GM21786 (cell line): ENCODE data around the gene LYST.
"Not testable (repeated sequence)": the region's sequence is repeated elsewhere in the genome, so short reads cannot be mapped to it uniquely, and the experiment has no call there.

Experiments
- ATAC-seq: cut with Tn5 transposase; IDR thresholded peaks from one replicate; pipeline ENCODE4 v1.9.1; 2021; ENCODE audit not compliant: unreplicated experiment

LYST gene, protein sequence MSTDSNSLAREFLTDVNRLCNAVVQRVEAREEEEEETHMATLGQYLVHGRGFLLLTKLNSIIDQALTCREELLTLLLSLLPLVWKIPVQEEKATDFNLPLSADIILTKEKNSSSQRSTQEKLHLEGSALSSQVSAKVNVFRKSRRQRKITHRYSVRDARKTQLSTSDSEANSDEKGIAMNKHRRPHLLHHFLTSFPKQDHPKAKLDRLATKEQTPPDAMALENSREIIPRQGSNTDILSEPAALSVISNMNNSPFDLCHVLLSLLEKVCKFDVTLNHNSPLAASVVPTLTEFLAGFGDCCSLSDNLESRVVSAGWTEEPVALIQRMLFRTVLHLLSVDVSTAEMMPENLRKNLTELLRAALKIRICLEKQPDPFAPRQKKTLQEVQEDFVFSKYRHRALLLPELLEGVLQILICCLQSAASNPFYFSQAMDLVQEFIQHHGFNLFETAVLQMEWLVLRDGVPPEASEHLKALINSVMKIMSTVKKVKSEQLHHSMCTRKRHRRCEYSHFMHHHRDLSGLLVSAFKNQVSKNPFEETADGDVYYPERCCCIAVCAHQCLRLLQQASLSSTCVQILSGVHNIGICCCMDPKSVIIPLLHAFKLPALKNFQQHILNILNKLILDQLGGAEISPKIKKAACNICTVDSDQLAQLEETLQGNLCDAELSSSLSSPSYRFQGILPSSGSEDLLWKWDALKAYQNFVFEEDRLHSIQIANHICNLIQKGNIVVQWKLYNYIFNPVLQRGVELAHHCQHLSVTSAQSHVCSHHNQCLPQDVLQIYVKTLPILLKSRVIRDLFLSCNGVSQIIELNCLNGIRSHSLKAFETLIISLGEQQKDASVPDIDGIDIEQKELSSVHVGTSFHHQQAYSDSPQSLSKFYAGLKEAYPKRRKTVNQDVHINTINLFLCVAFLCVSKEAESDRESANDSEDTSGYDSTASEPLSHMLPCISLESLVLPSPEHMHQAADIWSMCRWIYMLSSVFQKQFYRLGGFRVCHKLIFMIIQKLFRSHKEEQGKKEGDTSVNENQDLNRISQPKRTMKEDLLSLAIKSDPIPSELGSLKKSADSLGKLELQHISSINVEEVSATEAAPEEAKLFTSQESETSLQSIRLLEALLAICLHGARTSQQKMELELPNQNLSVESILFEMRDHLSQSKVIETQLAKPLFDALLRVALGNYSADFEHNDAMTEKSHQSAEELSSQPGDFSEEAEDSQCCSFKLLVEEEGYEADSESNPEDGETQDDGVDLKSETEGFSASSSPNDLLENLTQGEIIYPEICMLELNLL (N-terminal part only)

DNA sequence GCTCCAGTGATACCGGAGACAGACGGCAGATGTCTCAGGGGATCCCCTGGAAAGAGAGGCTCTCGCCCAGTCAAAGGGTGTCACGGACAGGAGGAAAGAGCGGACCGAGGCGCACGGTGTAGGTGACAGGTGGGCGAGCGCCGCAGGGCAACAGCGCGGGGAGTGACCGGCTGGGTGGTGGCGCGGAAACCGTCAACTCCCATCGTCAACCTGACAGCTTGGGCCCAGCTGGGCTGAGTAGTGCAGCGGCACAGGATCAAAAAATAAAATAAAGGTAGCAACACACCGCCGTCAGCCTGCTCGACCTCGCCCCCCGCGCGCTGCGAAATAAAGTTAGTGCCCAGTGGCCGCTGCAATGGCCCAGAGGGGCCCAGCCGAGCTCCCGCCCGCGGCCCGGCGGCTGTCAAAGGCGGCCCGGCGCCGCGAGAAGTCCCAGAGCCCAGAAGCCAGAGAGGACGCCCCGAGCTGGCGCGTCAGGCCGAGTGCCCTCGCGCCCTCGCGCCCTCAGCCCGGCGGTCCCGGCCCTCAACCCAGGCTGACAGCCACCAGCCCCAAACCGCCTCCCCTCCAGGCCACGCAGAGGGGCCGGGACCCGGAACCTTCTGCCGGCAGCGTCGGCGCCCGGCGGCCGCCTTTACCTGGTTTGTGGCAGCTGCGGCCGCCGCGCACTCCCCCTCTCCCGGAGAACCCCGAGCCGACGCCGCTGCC, at the start of gene LYST:
Gene LYST, minus strand, starts transcription at position 702 of the 708 bp plus-strand sequence. CDS start 36,489 bp downstream, outside the sequence.
- peak; percentile 42 for ATAC-seq

DNA sequence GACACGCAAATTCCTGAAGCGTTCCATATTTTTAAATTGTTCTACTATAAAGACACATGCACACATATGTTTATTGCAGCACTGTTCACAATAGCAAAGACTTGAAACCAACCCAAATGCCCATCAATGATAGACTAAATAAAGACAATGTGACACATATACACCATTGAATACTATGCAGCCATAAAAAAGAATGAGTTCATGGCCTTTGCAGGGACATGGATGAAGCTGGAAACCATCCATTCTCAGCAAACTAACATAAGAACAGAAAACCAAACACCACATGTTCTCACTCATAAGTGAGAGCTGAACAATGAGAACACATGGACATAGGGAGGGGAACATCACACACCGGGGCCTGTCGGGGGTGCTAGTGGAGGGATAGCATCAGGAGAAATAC, 48.8 kb upstream of the LYST start:
- not testable (repeated sequence) for ATAC-seq

DNA sequence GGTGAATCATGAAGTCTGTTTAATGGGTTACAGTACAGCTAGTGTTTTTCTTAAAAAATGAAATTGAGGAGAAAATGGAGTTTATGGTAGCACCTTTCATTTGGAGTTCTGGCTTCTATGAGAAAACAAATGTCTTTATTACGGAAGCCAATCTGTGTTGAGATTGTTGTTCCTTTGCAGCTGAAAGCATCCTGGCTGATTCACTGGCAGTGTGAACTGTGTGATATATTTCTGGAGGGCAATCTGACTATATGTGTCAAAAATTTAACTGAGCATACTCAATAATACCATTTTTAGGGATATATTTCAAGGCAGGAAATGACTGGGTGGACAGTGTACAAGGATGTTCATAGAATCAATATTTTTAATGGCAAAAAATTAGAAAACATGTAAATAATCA, 46.6 kb upstream of the LYST start:
- ATAC-seq = no peak

DNA sequence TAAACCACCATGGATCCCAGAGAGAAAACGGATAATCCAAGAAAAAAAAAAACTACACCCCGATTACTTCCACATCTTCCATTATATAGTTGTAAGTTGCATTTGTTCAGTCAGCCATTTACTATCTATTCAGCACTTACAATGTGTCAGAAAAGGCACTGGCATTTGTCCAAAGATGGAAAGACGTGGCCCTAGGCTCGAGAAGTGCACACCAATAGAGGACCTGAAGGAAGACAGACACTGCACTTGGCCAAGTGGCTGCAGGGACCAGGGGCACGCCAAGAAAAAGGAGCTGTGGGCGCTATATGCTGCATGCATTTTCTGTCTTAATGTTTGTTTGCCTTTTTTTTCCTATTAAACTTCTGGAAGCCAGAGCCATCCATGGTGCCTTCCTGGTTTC, 45.2 kb upstream of the LYST start:
- no peak for ATAC-seq

GRCh38 chr1:235911300-235911662, 44.6 kb upstream of the LYST start:
- ATAC-seq = no peak

GRCh38 chr1:235910357-235911299, 43.9 kb upstream of the LYST start:
- ATAC-seq = no peak

GRCh38 chr1:235908742-235909520, 42.2 kb upstream of the LYST start:
- no peak for ATAC-seq

DNA sequence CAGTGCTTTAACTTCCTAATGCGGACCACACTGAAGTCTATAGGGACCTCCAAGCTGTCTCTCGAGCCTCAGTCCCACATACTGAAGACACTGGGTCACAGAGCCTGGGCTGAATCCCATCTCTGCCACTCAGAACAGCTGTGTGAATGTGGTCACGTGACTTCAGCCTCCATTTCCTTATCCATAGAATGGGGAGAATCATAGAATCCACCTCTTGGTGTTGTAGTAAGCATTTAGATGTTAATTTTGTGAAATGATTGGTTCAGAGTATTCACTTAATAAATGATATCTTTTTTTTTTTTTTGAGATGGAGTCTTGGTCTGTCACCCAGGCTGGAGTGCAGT, 41.2 kb upstream of the LYST start:
- ATAC-seq = no peak

- ATAC-seq = no peak
Measured at GRCh38 chr1:235907187-235907896, 40.6 kb upstream of the LYST start.

- ATAC-seq = no peak
Measured at GRCh38 chr1:235906436-235906835, 39.7 kb upstream of the LYST start.

GRCh38 chr1:235903809-235904208, 37.1 kb upstream of the LYST start:
- ATAC-seq = not testable (repeated sequence)

DNA sequence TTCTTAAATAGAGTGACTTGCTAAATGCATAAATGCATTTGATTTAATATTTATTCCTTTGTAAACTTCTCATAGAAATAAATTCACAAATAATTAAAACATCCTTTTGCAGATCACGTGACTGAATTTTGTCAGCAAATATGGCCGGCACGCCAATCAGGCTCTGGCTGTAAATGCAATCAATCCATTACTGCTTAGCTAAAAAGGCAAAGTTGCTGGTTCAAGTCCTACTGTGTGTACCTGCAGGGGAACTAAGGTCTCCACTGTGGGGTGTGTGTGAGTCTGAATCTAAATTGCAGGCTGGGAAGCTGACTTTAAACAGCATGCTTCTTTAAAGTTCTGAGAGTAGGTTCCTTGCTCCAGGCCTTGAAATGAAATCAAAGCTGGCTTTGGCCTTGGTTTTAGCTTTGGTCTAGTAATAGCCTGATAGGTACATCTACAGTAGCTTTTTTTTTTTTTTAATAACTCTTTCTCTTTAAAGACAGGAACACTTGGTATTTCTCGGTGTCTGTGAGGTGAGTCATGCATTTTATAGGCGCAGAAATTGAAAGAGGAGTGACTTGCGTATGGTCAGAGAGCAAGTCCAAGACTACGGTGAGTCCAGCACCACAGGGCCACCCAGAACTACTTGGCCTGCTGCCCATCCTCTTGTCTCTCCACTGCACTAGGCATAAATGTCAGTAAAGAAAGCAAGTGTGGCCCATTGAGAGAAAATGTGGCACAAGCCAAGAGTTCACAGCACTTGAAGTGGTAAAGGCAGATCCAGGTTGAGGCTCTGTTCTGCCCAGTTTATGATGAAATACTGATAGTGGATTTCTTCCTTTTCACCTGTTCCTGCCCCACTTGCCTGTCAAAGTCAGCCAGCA, 36.2 kb upstream of the LYST start:
- no peak for ATAC-seq

- no peak for ATAC-seq
Measured at GRCh38 chr1:235901461-235901860, 34.8 kb upstream of the LYST start.

DNA sequence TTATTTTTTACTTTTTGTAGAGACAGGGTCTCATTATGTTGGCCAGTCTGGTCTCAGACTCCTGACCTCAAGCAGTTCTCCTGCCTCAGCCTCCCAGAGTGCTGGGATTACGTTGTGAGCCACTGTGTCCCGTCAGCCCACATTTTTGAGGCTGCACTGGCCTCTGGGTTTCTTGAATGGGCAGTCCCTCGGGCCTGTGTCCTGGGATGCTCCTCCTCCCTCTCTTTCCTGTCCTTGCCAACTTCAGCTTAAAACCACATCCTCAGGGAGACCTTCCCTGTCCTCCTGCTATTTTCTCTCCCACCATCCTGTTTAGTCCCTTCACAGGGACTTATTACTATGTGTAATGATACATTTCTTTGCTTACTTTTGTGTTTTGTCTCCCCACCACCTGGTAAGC, 31.4 kb upstream of the LYST start:
- ATAC-seq = no peak

DNA sequence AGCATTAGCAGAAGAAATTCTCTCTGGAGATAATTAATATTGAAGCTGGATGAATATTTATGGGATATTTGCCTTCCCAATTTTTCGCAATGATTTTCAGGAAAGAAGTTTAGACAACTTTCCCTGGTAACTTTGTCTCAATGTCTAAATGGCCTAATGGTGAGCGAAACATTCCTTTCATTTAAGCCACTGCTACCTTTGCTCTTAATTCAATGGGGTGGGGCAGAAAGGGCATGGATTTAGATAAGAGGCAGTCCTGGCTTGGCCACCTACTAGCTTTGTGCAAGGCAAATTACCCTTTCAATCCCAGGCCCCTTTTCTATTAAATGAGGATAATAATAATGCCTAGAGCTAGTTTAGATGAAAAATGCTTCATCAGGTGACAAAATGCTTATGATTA, 27.1 kb upstream of the LYST start:
- ATAC-seq = no peak

DNA sequence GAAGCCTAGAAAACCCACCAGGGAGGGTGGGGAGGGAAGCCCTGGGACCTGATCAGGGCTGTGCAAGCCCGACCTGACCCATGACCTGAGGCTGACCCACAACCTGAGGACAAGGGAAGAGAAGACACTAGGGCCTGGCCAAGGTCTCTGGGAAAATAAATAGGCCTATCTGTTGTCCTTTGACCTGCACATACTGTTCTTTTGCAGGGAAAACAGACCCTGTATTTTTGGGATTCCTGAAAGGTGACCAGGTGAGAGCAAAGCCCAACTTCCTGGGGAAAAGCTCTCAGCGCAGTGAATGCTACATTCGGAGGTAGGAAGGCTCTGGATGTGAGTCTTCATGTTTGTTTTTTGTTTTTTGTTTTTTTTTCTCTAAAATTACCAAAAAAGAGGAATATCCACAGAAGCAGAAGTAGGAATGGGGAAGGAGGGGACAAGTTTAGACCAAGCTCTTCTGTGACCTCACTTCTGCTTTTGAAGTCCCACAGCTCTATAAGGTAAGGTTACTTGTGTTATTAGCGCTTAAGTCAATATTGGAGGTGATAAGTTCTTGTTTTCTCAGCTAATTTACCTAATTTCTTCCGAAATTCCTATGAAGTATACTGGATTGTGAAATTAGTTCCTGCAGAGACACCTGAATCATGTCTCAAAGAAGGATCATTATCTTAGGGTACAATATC, 26.2 kb upstream of the LYST start:
- ATAC-seq = no peak

- ATAC-seq = peak; percentile 32
Measured at GRCh38 chr1:235892202-235892601, 25.5 kb upstream of the LYST start.
